Panc1 (cell line): ENCODE data around the gene TMCO4.

ENCODE experiments used
- CTCF ChIP-seq: fragments of 450-650 bp; IDR thresholded peaks from 2 replicates; pipeline ENCODE4 v1.5.1; 2017; ENCODE audit warnings: mild to moderate bottlenecking
- POLR2AphosphoS5 ChIP-seq: IDR thresholded peaks from 2 replicates; pipeline ENCODE4 v1.6.1; 2012; ENCODE audit warnings: mild to moderate bottlenecking, low read depth, low read length, moderate library complexity
- TF ChIP-seq, protein P1 (sequence below), 2 experiments: IDR thresholded peaks; 2 replicates each; pipeline ENCODE4 v1.6.1; 2011 to 2012; ENCODE audit warnings: low read depth in 2 of 2, control low read depth in 1 of 2, low read length in 1 of 2, mild to moderate bottlenecking in 1 of 2, moderate library complexity in 1 of 2; ENCODE audit not compliant: insufficient read depth in 1 of 2

DNA sequence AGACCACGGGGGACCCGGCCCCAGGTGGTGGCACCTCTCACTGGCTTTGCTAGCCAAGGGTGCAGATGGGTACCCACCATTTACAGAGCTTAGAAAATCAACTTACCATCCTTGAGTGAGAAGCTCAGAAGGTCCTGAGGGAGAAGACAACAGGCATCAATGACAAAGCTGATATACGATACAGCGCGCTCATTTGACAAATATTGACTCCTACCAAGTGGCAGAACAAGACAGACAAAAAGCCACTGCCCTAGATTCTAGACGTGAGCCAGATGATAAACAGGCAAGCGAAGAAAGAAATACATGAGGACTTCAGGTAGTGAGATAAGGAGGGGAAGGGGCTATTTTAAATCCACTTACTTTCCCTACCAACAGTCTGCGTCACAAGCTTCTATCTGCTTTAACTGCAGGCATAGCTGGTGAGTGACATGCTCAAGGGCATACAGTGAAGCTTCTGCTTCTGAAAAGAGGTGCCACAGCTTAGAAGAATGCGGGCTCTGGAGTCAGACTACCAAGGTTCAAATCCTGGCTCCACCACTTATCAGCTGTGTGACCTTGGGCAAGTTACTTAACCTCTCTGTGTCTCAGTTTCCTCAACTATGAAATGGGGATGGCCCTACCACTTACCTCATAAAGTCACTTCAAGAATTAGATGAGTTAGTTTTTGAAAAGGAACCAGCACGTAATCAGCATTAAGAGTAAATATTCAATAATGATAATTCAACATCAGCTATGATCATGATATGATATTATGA is 29.1 kb downstream of the TMCO4 start:
- TF ChIP-seq CTCF (no peak), POLR2AphosphoS5 (no peak)
- TF ChIP-seq, protein P1, sequence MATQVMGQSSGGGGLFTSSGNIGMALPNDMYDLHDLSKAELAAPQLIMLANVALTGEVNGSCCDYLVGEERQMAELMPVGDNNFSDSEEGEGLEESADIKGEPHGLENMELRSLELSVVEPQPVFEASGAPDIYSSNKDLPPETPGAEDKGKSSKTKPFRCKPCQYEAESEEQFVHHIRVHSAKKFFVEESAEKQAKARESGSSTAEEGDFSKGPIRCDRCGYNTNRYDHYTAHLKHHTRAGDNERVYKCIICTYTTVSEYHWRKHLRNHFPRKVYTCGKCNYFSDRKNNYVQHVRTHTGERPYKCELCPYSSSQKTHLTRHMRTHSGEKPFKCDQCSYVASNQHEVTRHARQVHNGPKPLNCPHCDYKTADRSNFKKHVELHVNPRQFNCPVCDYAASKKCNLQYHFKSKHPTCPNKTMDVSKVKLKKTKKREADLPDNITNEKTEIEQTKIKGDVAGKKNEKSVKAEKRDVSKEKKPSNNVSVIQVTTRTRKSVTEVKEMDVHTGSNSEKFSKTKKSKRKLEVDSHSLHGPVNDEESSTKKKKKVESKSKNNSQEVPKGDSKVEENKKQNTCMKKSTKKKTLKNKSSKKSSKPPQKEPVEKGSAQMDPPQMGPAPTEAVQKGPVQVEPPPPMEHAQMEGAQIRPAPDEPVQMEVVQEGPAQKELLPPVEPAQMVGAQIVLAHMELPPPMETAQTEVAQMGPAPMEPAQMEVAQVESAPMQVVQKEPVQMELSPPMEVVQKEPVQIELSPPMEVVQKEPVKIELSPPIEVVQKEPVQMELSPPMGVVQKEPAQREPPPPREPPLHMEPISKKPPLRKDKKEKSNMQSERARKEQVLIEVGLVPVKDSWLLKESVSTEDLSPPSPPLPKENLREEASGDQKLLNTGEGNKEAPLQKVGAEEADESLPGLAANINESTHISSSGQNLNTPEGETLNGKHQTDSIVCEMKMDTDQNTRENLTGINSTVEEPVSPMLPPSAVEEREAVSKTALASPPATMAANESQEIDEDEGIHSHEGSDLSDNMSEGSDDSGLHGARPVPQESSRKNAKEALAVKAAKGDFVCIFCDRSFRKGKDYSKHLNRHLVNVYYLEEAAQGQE (IDR thresholded peaks at IDR 0.05; ENCODE audit: insufficient read depth in 1 of 2, low read depth in 2 of 2, low read length in 1 of 2), result no peak
